Fibroblast of skin of left biceps (primary cell): ENCODE measurements around the gene SPOUT1.

Experiments used
- DNase-seq, 2 experiments: peaks; one replicate each; pipeline ENCODE4 v3.0.0-alpha.2; 2013; ENCODE audit warnings: low read depth in 2 of 2

The SPOUT1 gene

DNA sequence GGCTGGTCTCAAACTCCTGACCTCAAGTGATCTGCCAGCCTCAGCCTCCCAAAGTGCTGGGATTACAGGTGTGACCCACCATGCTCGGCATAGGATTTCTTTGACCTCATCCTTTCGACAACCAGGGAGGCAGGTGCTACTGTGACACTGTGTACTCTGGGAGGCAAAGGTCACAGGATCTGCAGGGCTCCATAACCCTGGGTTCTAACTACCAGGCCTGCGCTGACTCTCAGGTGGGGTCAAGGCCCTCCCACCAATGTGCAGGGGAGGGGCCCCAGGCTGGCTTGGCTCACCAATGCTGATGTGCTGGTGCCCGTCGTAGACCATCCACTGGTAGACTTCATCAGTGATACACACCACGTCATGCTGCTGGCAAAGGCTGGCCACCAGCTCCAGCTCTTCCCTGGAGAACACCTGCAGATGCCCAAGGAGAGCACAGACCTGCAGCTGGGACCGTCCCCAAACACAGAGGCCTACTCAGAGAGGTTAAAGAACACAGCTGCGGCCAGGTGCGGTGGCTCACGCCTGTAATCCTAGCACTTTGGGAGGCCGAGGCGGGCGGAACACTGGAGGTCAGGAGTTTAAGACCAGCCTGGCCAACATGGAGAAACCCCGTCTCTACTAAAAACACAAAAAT lies 7.0 kb upstream of the SPOUT1 start:
- no peak for DNase-seq

DNA sequence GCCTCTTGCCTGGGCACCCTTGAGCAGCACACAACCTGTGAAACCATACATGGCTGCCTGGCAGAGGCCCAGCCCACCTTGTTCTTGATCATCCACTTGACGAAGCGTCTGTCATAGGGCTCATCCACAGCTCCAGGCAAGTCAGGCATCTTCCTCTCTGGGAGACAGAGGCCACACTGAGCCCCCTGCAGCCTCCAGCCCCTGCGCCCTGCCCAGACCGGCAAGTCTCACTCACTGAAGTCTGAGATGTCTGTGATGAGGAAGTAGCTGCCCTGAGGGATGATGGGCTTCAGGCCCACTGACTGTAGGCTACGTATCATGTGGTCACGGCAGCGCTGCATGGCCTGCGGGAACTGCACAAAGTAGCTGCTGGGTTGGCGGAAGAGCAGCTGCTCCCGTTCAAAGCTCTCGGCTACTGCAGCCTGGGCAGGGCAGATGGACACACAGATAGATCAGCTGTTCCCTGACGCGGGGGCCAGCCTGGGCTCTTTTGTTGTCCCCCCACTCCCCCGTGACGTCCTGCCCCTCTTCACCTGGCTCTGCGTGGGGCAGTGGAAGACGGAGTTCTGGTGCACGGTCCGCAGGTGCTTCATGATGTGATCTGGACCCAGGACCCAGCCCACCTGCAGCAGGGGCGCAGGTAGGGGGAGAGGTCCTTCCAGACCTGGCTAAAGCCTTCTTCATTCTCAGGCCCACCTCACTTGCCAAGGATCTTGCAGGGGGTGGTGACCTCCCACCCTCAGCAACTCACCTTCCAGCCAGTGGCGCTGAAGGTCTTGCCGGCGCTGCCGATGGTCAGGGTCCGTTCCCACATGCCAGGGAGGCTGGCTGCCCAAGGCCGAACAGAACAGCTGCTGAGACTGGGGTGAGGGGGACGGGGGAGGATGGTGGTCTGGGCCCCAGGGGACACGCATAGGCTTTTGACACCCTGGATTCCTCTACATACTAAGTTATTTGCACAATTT lies 5.9 kb upstream of the SPOUT1 start:
- no peak for DNase-seq

DNA sequence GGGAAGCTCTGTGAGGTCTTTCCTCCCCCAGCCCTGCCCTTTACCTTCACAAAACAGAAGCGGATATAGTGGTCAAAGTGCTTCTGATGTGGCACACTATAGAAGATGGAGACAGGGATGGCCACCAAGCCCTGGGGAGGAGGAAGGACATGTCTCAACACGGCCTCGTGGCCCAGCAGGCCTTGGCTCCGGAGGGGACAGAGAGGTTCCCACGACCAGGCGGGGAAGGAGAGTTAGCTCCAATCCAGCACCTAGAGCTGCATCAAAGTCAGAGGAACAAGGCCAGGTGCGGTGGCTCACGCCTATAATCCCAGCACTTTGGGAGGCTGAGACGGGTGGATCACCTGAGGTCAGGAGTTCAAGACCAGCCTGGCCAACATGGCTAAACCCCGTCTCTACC lies 4.1 kb upstream of the SPOUT1 start:
- no peak for DNase-seq

DNA sequence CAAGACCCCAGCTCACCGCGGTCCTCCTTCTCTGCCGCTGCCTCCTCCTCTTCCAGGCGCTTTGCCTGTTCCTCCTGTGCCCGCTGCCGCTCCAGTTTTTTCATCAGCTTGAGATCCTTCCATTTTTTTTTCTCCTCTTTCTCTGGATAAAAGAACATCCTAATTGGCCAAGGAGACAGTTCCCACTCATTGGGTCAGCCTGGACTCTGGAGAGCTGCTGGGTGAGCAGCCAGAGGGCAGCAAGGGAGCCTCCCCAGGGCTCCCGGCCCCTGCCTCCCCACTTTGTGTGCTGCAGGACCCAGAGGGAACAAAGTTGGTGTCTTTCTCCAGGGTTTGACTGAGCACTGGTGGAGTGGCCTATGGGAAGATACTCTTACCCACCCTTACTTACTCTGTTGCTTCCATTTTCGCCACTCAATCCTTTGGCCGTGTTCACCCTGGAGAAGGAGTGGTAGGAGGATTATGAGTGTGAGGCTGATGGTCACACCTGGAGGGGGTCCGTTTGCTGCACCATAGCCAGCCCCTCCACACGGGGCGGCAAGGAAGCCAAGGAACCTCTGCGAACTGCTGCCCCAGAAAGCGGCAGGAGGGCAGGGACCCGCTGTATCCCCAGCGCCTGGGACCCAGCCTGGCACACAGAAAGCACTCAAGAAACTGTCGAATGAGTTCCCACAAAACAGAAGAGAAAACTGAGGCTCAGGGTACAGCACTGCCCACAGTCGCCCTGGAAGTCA lies 708 bp downstream of the SPOUT1 start:
- no peak for DNase-seq

DNA sequence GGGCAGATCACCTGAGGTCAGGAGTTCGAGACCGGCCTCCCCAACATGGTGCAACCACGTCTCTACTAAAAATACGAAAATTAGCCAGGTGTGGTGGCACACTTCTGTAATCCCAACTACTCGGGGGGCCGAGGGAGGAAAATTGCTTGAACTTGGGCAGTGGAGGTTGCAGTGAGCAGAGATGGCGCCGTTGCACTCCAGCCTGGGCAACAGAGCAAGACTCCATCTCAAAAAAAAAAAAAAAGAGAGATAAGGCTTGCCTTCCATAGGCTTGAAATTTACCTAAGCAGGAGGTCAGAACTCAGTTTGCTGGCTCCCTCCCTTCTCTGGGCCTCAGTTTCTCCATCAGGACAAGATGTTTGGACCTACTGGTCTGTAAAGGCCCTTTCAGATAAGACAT lies 1.3 kb downstream of the SPOUT1 start:
- no peak for DNase-seq

DNA sequence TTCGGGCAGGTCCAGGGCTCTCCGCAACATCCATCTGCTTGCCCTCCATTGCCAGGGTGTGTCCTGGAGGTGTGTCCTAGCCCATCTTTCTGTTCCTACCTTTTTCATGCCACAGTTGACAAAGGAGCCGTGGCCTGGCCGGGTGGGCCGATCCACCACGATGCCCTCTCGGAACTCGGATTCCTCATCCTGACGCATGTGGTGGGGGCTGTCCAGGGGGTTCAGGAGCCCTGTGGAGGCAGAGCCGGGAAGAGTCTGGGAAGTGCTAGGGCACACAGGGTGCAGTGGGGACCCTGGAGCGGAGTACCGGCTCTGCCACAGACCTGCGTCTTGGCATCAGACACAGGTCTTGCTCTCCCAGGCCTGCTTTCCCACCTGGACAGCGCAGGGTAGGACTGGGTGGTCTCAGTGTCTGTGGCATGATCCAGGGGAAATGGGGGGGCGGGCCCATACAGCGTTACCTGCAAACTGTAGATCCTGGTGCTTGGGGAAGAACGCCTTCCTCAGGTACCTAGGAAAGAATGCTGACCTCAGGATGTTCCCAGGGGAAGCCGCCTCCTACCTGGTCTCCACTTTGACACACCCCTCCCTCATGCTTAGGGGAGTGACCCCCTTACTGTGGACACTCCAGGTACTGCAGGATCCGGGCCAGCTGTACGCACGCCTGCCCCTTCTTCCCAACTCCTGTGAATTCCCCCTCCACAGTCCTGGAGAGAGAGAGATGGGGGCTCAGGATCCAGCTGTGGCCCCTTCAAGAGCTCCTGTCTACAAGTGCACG lies 3.5 kb downstream of the SPOUT1 start:
- DNase-seq, result no peak

DNA sequence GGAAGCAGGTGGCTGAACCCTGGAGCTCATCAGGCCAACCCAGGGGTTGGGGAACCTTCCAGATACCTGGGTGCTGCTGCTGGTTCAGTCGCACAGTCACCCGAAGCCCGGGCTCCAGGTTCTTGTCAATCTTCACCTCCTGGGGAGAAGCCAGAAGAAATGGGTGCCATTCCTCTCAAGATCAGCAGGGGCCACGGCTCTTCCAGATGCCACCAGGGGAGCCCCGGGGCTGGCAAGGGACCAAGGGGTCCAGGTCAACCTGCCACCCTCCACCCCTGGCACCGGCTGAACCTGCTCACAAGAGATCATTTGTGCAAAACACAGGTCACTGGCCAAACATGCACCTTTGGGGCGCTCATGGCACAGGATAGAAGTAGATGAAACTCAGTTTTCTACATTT lies 4.7 kb downstream of the SPOUT1 start:
- DNase-seq, result no peak

DNA sequence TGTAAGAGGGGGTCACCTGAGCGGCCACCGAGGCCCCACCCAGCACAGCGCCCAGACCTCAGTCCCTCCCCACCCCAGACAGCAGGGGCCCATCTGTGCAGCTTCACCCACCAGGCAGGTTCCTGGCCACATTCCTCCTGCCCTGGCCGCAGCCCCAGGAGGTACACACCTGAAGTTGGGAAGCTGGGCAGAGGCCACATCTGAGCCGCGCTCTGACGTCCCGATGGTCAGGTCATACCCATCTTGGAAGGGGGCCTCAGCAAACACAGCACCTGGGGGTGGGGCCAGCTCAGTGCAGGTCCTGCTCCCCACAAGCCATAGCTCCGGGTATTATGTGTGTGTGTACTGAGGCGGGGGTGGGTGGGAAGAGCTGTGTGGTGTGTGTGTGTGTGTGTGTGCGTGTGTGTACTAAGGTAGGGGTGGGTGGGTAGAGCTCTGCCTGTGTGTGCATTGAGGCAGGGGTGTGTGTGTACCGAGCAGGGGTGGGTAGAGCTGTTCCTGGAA lies 5.6 kb downstream of the SPOUT1 start:
- DNase-seq, result no peak

DNA sequence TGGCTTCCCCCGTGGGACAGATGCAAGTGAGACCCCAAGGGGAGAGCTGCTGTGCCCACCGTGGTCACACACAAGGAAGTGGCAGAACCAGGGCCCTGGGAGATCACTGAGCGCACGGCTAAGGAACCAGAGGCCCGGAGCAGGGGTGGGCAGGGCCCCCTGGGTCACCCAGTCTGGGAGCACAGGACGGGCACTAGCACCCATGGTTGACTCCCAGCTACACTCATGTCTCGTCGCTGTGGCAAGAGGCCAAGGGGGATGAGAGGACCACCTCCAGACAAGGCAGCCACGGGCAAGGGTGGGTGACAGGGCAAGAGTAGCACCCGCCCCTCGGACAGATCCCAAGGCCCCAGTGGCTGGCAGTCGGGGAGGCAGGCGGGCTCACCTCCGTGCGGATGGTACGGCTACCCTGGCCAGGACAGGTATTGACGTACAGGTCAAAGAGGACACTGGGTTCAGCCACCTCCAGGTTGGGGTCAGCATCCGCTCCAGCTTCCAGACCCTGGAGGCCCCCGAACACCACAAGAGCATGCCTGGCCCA lies 6.2 kb downstream of the SPOUT1 start:
- DNase-seq, result no peak

DNA sequence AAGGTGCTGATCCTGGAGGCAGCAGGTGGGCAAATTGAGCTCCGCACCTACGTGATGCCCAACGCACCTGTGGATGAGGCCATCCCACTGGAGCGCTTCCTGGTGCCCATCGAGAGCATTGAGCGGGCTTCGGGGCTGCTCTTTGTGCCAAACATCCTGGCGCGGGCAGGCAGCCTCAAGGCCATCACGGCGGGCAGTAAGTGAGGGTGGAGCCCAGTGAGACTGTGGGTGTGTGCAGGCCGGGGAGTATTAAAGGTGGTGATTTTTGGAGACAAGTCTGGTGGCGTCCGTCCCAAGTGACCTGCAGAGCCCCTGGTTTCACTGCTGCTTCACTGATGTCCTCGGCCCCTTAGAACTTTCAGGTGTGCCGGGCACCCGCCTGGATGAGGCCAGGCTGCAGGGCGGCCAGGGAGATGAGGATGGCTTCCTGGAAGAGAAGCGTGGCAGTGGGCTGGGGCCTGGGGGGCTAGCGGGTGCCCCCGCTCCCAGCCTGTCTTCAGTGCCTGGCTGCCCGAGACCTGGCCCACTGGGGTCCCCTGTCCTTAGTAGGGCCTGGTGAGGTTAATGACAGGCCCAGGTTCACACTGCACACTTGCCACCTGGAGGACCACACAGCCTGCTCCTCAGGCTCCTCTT lies 7.1 kb downstream of the SPOUT1 start:
- no peak for DNase-seq

DNA sequence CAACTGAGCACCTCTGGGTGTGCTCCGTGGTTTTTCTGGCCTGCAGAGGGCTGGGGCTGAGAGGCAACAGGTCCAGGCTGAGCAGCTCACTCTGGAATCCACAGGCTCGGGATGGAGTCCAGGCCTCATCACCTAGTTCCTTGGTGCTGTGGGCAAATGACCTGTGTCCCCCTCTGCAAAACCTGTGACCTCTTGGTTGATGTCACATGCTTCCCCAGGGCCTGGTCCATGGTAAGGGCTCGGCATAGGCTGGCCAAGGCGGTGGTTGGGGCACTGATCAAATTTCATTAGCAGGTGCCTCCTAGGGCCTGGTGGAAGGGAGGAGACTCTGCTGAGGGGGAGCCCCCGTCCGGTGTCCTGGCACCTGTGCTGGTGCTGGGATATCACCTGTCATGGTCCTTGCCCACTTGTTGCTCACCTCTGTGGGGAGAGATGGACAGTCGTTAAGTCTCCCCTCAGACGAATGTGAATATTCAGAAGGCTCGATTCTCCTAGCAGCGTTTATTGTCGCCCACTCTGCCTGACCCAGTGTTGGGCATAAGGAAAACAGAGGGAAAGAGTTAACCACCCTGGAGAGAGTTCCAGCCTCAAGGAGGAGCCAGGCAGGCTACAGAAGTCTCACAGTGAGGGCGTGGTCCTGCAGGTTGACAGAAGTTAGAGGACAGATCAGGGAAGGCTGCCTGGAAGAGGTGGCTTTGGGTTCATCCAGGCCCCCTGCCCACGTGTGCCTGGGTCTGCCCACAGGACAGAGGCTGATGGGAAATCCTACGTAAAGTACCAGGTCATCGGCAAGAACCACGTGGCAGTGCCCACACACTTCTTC lies 7.8 kb downstream of the SPOUT1 start:
- DNase-seq, result no peak

DNA sequence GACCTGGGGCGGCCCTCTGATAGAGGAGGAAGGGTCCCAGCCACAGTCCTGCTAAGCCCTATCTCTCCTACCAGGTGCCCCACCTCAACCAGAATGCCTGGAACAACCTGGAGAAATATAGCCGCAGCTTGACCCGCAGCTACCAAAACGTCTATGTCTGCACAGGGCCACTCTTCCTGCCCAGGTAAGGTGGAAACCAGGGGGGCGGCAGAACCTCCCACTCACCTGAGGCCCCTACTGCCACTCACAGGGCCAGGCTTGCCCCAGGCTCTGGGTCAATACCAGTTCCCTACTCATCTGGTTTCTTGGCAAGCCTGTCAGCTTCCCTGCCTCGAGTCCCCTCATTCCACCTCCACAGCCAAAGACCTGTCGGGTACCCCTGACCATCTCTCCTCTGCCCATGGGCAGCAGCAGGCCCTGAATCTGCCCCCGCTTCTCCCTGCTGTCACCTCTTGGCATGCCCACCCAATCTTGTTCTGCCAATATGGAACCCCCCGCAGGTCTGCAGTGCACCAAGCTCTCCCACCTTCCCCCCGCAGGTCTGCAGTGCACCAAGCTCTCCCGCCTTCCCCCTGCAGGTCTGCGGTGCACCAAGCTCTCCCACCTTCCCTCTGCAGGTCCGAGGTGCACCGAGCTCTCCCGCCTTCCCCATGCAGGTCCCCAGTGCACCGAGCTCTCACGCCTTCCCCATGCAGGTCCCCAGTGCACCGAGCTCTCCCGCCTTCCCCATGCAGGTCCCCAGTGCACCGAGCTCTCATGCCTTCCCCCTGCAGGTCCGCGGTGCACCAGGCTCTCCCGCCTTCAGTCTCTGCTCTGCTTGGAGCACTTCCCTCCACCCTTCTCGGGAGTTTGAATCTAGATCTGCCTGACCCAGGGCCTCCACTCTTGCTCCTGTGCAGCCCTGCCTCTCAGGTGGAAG lies 8.7 kb downstream of the SPOUT1 start:
- DNase-seq, result no peak

DNA sequence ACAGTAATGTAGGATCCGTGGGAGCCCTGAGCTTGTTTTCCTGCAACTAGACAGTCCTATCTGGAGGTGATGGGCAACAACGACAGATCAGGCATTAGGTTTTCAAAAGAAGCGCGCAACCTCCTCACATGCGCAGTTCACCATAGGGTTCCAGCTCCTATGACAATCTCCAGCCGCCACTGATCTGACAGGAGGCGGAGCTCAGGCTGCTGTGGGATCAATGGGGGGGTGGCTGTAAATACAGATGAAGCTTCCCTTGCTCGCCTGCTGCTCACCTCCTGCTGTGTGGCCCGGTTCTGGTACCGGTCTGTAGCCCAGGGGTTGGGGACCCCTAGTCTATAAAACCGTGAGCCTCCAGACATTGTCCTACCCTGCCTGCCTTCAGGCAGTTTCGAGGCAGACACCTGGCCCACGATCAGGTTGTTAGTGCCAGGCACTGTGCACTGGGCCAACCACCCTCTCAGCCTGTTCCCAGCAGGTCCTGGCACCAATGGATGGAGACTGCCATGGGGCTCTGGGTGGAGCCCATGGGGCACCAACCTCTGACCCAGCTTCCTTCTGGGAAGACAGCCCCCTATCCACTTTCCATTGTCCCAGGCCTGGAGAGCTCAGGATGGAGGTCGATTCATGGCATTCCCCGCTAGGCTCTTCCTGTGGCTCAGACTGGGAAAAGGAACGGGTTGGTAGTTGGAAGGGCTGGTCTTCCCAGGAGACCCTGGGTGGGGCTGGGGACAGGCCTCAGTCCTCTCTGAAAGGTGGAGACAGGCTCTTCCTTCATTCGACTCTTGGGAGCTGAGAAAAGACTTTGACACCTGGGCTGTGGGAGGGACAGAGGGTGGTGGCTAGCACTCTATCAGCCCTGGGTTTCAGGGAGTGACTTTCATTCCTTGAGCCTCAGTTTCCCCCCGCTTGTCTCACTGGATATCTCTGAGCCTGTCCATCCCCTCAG lies 9.6 kb downstream of the SPOUT1 start:
- DNase-seq, result peak in 1 of 2 experiments; percentile 2

DNA sequence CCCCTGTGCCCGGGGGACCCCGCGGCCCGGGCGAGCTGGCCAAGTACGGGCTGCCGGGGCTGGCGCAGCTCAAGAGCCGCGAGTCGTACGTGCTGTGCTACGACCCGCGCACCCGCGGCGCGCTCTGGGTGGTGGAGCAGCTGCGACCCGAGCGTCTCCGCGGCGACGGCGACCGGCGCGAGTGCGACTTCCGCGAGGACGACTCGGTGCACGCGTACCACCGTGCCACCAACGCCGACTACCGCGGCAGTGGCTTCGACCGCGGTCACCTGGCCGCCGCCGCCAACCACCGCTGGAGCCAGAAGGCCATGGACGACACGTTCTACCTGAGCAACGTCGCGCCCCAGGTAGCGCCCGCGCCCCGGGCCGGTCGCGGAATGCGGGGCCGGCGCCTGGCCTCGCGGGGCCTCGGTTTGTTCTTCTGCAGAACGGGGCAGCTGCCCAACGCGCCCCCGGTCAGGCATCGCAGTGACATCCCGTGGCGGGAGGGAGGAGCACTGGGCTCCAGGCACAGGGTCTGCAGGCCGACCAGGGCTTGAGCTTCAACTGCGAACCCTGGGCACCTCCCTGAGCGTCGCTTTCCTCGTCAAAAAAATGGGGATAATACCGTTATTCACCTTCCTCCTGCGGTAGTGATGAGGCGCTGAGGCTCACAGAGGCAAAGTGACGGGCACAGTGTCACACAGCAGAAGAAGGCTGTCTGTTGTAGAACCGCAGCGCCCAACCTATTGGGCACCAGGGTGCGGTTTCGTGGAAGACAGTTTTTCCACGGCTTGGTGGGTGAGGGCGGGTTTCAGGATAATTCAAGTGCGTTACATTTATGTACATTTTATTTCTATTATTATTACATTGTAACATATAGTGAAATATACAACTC lies 10.5 kb downstream of the SPOUT1 start:
- no peak for DNase-seq

DNA sequence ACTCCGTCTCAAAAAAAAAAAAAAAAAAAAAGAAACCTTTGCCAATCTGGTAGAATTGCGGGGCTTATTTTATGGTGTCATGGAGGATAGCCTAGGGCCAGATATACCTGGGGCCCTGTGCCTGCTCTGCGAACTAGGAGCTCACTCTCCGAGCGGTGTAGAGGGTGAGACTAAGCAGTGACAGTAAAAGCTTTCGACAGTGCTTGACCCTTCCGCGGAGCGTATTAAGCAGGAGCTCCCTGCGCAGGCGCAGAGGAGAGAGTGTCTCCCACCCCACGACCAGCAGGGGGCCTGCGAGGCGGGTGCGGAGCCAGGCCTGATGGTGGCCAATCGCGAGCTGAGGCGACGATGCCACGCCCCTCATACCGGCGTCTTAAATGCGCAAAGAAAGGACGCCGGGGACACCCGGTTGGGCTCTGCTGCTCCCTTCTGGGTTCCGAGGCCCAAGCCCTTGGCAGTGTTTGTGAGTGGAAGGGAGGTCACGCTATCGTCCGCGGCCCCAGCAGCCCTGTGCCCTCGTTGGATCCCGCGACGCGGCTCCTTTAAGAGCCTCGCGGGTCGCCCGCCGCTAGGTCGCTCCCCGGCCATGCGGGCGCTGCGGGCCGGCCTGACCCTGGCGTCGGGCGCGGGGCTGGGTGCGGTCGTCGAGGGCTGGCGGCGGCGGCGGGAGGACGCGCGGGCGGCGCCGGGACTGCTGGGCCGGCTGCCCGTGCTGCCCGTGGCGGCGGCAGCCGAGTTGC lies 11.3 kb downstream of the SPOUT1 start, which contains the start of gene ENDOG:
ENDOG (plus strand) TSS at position 402 of the 740 bp plus-strand sequence; CDS start at position 587, 185 bp downstream.
- peak; percentile 85 for DNase-seq

DNA sequence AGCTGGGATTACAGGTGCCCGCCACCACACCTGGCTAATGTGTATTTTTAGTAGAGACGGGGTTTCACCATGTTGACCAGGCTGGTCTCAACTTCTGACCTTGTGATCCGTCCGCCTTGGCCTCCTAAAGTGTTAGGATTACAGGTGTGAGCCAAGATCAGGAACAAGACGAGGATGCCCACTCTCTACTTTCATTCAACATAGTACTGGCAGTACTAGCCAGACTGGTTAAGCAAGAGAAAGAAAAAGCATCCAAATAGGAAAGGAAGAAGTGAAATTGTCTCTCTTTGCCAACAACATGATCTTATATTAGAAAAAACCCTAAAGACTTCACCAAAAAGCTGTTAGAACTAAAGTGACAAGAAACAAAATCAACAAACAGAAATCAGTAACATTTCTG lies 18.7 kb downstream of the SPOUT1 start:
- DNase-seq, result no peak
